HG03159 (cell line): Measurements from ENCODE around the gene TMEM245.

Experiments
- ATAC-seq: cut with Tn5 transposase; IDR thresholded peaks from one replicate; pipeline ENCODE4 v1.9.1; 2021; ENCODE audit warnings: mild to moderate bottlenecking, moderate library complexity; ENCODE audit not compliant: unreplicated experiment

TMEM245 gene

GRCh38 chr9:109031241-109031640 lies 88.5 kb downstream of the TMEM245 start:
- no peak for ATAC-seq

- no peak for ATAC-seq
Observed at GRCh38 chr9:109030426-109030825, 89.3 kb downstream of the TMEM245 start.

GRCh38 chr9:109028457-109028856 lies 91.3 kb downstream of the TMEM245 start:
- no peak for ATAC-seq

- ATAC-seq, result no peak
Observed at GRCh38 chr9:109027176-109027575, 92.6 kb downstream of the TMEM245 start.

- no peak for ATAC-seq
Observed at GRCh38 chr9:109026306-109026705, 93.4 kb downstream of the TMEM245 start.

GRCh38 chr9:109022873-109023272 lies 96.9 kb downstream of the TMEM245 start:
- no peak for ATAC-seq

- no peak for ATAC-seq
Observed at GRCh38 chr9:109020581-109021511, 98.9 kb downstream of the TMEM245 start.

GRCh38 chr9:109020113-109020512 lies 99.6 kb downstream of the TMEM245 start:
- no peak for ATAC-seq

GRCh38 chr9:109019420-109019819 lies 100.3 kb downstream of the TMEM245 start:
- ATAC-seq, result no peak

GRCh38 chr9:109017493-109017892 lies 102.3 kb downstream of the TMEM245 start:
- peak; percentile 49 for ATAC-seq

GRCh38 chr9:109017061-109017460 lies 102.7 kb downstream of the TMEM245 start:
- ATAC-seq, result no peak

- no peak for ATAC-seq
Observed at GRCh38 chr9:109016132-109016531, 103.6 kb downstream of the TMEM245 start.

- ATAC-seq, result no peak
Observed at GRCh38 chr9:109014608-109015280, 105.0 kb downstream of the TMEM245 start.

- ATAC-seq, result no peak
Observed at GRCh38 chr9:109013679-109014607, 105.8 kb downstream of the TMEM245 start.

GRCh38 chr9:109012876-109013678 lies 106.7 kb downstream of the TMEM245 start, which contains the start of gene CTNNAL1:
Gene CTNNAL1, minus strand, starts transcription at chr9:109013499. Its CDS starts 57 bp downstream, at chr9:109013442.
- ATAC-seq, result peak; percentile 64

GRCh38 chr9:109012009-109012875 lies 107.5 kb downstream of the TMEM245 start:
- ATAC-seq, result peak; percentile 42

GRCh38 chr9:109011231-109011671 lies 108.5 kb downstream of the TMEM245 start:
- no peak for ATAC-seq

- ATAC-seq, result peak; percentile 41
Observed at GRCh38 chr9:109010746-109011145, 109.0 kb downstream of the TMEM245 start.

- no peak for ATAC-seq
Observed at GRCh38 chr9:109005678-109006077, 114.1 kb downstream of the TMEM245 start.
